ENCODE data around the gene AKNA.

GRCh38 chr9:114359801-114360200, 28.0 kb downstream of the AKNA start:
- no peak for TF ChIP-seq CTCF (IDR thresholded peaks at IDR 0.05; ENCODE audit: poor library complexity, severe bottlenecking)
- TF ChIP-seq POLR2AphosphoS5 (IDR thresholded peaks at IDR 0.05): no peak
- no peak for TF ChIP-seq EP300 (conservative IDR thresholded peaks at IDR 0.05; ENCODE audit: poor library complexity, severe bottlenecking)
- no peak for TF ChIP-seq TAF1 (IDR thresholded peaks at IDR 0.05; ENCODE audit: low read depth)
- no peak for TF ChIP-seq EZH2 (IDR thresholded peaks at IDR 0.05; ENCODE audit: borderline replicate concordance, insufficient read depth, low read length, poor library complexity, severe bottlenecking)
- TF ChIP-seq REST (IDR thresholded peaks at IDR 0.05; ENCODE audit: borderline replicate concordance): no peak
